ENCODE measurements around the gene HOXC9.

The HOXC9 gene

DNA sequence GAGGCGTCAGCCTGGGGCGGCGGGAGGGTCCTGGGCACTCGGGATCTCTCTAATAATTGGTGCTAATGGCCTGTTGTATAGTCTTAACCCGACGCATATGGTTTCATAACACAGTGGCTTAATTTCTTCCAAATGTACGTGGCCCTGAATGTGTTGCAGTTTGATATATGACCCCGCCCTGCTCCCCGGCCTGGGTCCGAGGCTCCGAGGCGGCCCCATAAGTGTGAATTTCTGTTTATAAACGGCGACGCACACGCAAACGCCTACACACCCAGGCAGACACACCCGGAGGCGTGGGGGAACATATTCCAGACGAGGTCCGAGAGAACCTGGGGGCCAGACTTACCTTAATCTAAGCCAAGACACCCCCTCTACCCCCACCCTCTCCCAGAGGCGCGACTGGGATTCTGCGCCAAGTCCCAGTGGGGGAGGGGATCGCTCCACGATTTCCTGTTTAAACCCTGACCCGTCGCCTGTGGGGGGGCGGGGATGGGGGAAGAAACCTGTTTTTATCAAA is 18.6 kb downstream of the HOXC9 start:
- H3K4me3 ChIP-seq (ENCODE audit: low read length): peak overlapping the region; percentile 98
- peak; percentile 74 for DNase-seq (ENCODE audit: low read depth)
- TF ChIP-seq, protein P1, sequence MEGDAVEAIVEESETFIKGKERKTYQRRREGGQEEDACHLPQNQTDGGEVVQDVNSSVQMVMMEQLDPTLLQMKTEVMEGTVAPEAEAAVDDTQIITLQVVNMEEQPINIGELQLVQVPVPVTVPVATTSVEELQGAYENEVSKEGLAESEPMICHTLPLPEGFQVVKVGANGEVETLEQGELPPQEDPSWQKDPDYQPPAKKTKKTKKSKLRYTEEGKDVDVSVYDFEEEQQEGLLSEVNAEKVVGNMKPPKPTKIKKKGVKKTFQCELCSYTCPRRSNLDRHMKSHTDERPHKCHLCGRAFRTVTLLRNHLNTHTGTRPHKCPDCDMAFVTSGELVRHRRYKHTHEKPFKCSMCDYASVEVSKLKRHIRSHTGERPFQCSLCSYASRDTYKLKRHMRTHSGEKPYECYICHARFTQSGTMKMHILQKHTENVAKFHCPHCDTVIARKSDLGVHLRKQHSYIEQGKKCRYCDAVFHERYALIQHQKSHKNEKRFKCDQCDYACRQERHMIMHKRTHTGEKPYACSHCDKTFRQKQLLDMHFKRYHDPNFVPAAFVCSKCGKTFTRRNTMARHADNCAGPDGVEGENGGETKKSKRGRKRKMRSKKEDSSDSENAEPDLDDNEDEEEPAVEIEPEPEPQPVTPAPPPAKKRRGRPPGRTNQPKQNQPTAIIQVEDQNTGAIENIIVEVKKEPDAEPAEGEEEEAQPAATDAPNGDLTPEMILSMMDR (conservative IDR thresholded peaks at IDR 0.05; ENCODE audit: low read length): no peak

DNA sequence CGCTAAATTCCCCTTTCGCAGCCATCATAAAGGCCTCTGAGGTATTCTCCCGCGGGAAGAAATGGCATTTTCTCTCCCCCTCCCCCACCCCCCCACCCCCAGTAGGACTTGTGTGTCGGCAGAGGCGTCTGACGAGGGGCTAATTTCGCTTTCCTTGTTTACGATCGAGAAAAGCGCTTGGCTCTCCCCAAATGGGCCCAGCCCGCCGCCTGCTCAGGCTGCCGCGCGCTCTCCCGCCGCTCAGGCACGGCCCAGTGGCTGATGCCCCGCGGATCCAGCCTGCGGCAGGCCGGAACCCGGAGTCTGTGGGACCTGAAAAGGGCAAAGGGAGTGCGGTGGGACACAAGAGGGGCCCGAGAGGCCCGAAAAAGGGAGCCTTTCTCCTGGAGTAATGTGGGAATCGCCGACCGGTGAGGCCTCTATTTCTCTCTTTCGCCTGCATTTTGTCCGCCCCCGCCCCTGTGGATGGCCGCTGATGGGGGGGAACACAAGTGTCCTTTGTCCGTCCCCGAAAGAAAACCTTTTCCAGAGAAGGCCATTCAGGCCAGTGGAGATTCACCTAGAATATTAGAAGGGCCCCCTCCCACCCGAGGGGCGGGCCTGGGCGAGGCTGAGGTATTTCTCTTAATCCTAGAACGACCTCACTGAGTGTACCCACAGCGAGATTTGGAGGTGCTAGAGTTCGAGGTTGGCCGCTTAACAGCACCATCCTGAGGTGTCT is 19.3 kb downstream of the HOXC9 start:
- peak overlapping the region; percentile 98 for H3K4me3 ChIP-seq (ENCODE audit: low read length)
- peak; percentile 67 for DNase-seq (ENCODE audit: low read depth)
- TF ChIP-seq, protein P1 (conservative IDR thresholded peaks at IDR 0.05; ENCODE audit: low read length): no peak

DNA sequence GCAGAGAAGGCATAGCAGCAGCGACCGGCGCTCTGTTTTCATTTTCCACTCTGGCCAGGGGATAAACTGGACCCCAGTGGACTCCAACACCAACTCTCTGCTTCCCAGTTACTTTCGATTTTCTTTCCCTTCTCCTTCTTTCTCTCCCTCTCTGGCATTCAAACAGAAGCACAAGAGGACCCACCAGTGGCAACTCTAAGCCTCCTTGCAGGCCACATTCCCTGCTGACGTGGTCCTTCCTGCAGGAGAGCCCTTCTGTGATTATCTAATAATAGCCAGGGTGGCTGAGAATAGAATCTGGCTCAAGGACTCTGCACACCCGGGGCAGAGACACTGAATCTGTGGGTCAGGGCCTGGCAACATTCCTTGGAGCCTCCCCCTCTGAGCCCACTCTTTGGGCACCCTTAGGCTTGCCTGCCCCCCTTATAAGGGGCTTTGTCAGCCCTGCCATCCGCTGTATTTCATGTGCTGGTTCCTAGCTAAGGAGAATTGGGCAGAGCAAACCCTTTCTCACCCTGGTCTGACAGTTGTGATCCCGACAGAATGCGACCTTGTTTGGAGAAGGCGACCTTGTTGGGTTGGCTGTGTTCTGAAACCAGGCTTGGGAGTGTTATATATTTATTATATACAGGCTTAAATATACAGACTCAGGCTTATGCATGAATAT is 20.1 kb downstream of the HOXC9 start:
- H3K4me3 ChIP-seq (ENCODE audit: low read length): peak overlapping the region; percentile 98
- TF ChIP-seq, protein P1 (conservative IDR thresholded peaks at IDR 0.05; ENCODE audit: low read length): no peak
- peak; percentile 70 for DNase-seq (ENCODE audit: low read depth)

DNA sequence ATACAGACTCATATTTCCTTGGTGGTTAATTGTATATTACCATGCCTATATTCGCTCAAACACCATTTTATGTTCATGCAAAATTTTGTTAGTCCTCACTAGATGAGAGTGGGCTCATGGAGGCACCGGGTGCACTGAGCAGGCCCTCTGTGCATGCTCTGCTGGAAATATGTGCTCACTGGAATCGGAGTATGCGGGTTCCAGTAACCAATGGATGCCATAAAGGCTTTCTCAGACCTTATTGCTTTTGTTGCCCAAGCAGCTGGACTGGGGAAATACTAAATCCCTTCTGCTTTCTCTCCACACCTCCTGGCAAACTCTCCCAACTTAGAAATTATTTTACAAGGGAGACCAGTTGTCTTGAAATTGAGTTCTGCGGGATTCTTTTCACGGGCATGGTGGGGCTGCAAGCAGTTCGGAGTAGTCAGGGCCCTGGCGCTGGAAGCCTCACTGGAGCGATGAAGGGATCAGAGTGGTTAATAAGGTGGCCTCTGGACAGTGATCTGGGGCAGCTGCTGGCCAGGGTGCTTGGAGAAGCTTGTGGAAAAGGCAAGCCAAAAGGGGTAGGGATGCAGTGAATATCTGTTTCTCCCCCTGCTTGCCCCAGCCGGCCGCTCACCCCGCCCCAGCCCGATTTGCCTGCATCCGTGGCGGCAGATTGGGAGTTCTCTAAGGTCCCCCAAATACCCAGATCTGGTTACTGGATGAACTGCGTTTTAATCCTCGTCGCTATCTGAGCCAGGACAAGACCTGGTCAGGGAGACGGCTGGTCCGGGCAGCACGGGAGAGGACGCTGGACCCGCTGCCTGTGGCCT is 20.8 kb downstream of the HOXC9 start:
- peak overlapping the region; percentile 98 for H3K4me3 ChIP-seq (ENCODE audit: low read length)
- DNase-seq (ENCODE audit: low read depth): no peak

DNA sequence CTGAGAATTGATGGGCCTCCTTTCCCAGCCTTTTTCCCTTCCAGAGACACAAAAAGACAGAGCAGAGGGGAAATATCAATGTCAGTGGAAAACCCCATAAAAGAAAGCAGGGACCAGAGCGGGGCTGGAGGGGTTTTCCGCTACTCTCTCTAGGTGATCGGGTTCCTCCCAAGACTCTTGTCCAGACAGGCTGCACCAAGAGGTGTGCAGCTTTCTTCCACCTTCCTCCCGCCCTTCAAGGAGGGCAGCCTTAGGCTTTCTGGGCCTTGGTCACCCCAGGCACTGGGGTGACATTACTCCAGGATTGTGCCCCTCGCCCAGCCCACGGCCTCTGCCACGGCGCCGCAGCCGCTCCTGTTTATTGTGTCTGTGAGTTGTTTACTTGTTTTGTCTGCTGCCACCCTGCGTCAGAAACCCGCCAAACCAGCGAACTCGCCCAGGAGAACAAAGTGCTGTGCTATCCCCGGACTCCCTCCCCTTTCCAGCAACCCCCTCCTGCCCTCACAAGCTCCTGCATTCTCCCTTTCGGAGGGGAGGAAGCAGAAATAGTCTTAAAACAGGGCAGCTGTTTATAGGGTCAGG is 21.6 kb downstream of the HOXC9 start:
- peak; percentile 66 for DNase-seq (ENCODE audit: low read depth)
- TF ChIP-seq, protein P1 (conservative IDR thresholded peaks at IDR 0.05; ENCODE audit: low read length): peak; percentile 43
- H3K4me3 ChIP-seq (ENCODE audit: low read length): peak overlapping the region; percentile 98

More for the DNA sequence above, 20.8 kb downstream of the HOXC9 start:
- TF ChIP-seq, protein P1 (conservative IDR thresholded peaks at IDR 0.05; ENCODE audit: low read length): no peak

DNA sequence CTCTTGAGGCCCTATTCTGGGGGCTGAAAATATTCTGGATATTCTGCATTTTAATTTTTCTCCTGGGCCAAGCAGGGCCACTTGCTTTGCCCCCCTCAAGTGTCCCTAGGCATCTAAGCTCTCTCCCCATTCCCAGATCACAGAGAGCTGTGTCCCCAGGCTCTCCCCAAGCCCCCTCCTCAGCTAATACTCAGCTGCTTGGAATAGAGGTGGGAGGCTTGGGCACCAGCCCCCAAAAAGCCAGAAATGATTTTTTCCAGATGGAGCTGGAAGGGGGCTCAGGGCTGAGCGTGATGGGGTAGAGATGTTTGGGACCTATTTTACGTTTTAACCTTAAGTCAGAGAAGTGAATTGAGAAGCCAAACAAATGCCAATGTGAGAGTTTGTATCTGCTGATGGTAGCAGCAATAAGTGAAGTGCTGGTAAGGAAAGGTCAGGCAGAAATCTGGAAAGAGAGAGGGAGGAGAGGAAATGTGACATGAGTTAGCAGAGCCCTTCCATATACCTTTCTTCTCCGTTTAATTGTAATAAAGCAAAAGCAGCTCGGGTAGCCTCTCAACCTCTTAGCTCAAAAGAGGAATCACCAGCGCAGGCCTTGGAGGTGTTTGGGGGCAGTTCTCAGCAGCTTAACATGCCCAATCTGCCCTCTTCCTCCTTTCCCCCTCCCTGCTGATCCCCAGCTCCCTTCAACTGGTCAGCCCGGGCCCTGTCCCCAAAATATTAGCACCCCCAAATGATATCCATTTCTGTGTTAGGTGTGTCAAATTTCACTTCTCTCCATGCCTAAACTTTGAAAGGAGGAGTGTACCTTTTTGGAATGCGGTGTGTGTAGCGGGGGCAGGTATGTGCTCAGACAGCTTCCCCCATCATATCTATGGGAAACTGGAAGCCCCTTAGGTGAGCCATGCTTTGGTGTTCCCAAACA is 23.3 kb downstream of the HOXC9 start:
- TF ChIP-seq, protein P1 (conservative IDR thresholded peaks at IDR 0.05; ENCODE audit: low read length): no peak
- peak overlapping the region; percentile 98 for H3K4me3 ChIP-seq (ENCODE audit: low read length)
- DNase-seq (ENCODE audit: low read depth): no peak

Data from AG10803 (cell line).